HuH-7.5 (cell line): Measurements from ENCODE around the gene ATP8A2.

Source experiments
- DNase-seq: peaks from one replicate; pipeline ENCODE4 v3.0.0; 2011; ENCODE audit warnings: low spot score

Gene ATP8A2

DNA sequence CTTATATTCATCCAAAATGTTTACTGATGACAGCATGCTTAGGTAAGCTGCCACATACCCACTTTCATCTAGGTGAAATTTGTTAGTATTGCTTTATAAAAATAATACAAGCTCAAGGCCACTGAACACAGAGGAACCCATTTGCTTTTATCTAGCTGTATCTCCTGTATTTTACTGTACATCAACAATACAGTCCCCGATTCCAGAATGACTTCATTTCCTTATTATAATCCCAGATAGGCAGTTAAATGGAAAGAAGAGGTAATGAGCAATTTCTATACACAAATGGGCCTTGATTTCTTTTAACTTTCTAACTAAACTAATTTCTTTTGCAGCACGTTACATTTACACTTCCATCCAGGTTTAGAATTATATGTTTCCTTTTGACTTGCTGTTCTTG is 593.8 kb downstream of the ATP8A2 start:
- no peak for DNase-seq

DNA sequence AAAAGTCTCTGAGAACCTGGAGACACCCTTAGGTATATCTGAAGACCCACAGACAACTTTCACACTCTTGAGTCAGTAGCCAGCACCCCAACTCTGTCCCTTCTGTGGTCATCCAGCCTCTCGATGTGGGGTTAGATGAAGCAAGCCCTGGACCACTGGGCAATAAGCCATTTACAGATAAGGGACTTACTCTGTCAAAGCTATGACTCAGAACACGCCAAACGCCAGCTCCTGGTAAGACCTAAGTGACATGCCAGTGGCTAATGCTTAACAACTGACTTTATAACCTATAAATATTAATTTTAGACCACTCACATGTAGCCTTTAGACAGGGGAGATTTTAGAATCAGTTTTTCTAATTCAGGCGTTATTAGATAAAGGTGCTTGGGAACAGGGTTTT is 594.3 kb downstream of the ATP8A2 start:
- DNase-seq, result no peak

DNA sequence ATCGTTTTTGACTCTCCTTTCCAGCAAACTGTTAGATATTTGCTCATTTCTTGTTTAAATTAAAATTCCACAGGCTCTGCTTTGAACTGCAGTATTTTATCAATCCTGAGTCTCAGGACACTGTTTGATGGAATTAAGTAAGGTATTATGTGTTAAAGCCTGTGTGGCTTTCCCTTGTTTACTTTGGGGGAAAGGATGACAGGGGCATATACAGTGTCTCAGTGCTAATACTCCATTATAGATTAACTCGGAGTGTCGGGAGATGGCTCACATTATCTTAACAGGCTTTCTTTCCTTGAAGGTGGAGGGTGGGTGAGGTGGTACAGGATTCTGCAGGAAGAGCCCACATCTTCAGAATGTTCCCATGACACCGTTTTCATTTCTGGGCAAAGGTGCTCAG is 595.4 kb downstream of the ATP8A2 start:
- DNase-seq, result no peak

DNA sequence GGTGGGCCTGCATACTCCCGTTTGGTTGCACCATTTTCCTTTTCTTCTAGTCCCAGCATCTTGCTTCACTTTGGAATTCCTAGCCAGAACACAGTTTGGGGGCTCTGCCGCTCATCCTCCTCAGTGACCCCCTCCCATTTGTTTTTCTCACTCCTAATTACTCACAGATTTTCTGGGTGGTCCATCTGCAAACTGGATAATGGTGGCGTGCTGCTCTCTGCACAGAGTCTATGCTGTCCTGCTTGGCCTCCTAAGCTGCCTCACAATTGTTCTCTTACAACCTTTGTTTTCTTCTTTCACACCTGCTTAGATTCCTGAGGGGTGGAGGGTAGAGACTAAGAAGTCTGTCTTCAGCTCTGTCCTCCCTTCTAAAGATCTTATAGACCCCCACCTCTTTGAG is 599.3 kb downstream of the ATP8A2 start:
- DNase-seq, result no peak

DNA sequence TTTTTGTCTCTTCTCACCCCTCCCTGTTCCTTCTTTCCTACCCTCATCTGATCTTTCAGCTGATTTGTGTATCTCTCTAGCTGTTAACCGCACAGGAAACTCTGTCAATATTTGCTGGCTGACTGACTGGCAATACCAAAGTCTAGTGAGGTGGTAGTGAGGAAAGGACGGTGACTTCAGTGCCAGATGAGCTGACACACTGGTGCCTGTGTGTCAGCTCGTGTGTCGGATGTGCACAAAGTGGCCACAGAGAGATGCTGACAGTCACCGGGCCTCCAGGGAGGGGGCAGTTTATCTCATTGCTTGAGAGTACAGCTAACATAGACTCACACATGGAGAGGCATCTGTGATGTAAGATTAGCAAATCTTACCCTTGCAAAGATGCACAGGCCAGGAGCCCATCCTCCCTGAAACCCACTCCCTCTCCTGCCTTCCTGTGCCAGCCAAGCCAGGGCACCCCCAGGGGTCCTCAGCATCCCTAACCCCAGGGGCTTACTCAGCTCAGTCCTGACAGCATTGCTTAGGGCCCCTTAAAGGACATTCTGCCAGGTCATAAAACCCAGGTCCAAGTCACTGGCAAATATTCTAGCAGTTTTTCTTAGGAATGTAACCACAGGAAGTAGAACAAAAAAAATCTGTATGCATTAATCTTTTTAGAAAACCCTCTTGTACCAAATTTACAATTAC is 599.8 kb downstream of the ATP8A2 start:
- DNase-seq, result no peak

DNA sequence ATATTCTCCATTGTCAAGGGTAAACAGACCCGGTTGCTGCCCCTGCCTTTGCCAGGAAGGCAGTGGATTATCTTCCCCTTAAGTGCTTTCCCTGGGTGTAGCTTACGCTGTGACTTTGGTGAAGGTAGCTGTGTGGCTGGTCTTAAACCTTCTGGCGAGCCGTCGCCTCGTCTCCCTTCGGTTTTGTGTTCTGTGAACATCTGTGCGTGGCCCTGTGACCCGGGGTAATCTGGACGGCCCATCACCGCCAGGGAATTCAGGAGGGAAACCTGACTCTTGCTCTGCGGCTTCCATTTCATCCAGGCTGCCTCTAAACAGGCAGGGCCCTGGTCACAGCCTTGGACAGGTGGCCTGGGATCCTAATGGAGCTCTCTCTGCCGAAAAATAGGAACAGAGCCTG is 601.3 kb downstream of the ATP8A2 start:
- DNase-seq, result no peak

DNA sequence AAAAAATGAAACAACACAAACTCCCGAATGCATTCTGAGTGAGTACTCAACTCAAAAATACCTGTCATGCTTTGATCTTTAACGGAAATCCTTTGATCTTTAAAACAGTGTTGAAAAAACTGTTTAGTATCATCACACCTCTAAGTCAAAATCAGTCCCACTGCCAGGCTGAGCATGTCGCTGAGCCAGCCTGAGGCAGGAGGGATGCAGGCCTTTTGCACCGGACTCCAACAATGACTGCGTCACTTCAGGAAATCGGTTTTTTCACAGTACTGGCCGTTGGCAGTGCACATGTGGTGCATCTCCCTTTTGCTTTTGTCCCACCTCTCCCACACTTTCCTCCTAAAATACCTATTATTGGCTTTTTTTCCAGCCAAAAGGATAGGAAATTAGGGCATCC is 601.8 kb downstream of the ATP8A2 start:
- DNase-seq, result no peak

DNA sequence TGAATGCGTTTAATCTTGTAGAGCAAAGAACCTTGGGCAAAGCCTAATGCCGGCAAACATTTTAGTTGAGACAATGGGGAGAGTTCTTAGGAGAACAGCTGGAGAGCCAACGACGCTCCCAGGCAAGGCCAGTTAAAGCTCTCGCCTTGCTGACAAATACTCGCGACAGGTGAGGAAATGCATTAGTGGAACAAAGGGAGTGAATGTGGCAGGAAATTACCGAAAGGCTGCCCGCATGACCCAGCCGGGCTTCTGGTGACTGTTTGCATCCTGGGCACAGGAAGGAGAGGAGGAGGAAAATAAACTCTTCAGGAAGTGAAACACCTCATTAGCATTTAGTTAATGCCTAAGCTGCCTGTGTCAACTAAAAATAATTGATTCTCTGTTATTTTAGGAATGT is 605.4 kb downstream of the ATP8A2 start:
- no peak for DNase-seq

DNA sequence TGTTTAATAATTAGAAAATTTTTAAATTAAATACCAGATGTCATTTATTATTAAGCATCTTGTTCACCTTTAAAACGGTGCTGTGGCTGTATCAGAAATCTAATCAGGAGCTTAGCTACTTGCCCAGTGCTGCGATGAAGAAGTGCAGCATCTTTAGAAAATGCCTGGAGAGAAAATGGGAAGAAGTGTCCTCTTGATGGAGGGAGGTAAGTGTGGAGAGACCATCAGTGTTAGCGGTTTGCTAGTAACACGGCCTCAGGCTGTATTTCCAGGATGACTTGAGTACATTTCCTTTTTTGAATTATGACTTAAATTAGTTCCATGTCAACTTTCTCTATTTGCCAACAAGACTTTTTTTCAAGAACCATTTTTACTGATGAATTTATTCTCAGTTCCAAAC is 605.9 kb downstream of the ATP8A2 start:
- DNase-seq, result no peak

DNA sequence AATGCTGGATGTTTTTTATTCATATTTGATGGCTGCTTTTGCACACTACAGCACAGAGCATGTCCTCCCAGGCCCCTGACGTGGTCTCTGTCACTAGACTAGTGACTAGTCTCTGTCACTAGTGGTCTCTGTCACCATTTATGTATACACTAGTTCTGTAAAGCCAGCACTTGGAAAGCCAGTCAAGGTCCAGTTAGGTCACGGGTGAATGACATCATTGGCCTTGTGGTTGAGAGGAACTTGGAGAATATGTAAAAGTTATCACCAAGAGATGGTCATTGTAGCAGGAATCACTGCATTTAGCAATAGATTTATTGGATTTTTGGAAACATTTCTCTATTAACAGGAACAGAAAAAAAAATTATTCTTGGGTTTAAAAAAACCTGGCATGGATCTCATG is 607.2 kb downstream of the ATP8A2 start:
- no peak for DNase-seq

DNA sequence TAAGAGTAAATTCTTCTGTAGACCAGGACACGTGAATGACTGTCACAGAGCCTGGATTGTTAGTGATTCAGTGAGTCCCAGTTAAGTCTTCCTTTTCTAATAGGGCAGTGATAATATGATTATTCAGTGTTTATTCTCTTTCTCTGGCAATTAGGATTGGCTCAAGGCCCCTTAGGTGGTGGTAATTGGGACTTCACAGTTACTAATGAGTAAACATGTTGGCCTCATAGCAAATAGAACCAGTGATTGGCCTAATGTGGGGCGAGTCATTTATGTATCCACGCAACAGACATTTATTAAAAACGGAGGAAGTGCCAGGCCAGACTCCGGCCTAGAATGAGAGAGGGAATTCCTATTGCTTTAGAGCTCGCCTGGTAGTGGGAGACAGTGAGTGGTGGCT is 607.6 kb downstream of the ATP8A2 start:
- no peak for DNase-seq

DNA sequence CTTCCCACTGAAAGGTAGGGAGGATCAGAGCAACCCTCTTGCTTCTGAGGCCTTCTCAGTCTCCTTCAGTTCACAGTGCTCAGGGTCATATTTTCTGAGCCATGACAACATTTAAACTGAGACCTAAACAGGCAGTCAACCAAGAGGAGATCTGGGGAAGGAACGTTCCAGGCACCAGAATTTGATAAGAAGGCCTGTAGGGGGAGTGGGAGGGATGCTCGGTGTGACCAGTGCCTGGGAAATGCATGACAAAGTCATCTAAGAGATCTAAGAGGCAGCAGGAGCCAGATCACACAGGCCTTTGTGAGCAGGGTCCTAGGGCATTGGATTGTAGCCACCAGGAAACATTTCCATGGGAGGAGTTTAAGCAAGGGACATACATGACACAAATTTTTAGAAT is 608.5 kb downstream of the ATP8A2 start:
- DNase-seq, result no peak

DNA sequence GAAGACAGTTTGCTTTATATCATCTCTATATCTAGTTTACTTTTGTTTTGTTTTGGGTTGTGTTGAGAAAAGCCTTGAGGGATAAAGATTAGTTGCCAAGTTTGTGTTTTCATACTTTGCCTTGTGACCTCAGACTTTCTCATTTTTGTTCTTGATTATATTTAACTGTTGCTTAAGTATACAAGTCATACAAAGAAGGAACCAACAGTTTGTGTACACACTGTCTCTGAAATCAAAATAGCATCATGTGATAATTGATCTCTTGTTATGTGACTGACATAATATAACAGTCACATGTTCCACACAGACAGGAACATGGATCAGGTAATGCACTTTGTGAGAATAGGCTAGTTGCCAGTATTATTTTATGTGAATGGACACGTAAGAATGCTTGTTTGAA is 609.3 kb downstream of the ATP8A2 start:
- DNase-seq, result no peak

DNA sequence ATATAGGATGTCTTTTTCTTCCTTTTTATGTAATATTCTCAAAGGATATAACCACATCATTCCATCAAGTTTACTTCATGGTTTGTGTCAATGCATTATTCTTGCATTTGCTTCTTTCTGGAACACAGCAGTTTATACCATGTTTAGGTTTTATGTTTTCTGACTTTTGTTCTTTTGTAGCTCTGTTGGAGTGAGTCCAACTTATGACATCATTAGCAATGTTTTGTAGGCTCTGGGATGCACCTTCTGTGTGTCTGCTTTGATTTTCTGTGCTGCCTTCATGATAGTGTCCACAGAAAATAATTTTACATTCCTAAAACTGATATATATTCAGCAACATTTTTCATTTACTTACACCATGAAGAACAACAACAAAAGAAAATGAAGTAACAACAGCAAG is 611.1 kb downstream of the ATP8A2 start:
- no peak for DNase-seq

DNA sequence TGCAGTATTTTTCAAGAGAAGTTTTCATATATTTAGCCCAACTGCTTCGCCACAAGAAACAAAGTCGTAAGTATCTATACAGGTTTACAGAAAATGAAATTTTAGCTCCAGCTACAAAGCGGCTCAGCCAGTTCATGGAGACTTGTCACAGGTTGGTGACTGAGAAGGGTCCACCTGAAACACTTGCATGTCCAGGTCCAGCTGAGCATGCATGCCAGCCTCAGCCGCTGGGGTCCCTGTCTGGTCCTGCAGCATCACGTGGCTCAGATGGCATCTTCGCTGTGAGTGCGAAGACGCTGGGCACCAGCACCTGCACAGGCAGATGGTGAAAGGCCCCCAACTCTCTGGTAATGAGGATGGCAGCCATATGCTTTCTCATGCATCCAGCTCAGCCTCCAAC is 616.2 kb downstream of the ATP8A2 start:
- DNase-seq, result no peak

DNA sequence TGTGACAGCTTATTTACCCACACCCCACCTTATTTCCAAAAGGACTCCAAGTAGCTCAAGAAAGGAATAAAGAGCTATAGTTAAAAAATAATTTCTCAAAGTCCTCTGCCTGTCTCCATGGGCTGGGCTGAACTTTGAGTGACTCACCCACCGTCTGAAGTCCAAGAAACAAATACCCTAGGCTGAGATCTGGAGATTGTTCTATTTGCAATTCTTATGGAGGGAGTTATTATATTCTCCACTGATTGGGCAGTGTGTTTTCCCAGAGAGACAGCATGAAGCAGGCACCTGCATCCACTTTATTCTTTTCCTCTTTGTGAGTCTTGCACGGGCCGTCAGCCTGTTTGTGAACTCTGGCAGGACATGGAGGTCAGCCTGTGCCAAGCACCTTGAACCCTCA is 616.9 kb downstream of the ATP8A2 start:
- no peak for DNase-seq

DNA sequence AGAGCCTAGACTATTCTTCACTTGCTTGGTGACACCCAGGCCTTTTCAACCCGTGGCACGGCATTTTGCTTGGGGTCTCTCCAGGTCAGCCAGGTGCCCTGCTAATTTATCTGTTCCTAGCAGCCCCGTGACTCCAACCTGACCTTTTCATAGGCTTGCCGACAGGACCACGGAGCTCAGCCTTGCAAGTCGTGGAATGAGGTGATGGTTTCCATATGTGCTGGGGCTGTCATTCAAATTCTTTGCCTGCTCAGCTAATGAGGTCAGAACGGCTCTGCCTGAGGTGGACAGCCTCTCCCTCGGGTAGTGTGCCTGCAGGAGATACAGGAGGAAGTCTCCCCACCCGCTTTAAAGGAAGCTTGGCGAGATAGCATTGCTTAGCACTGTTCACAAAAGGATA is 619.0 kb downstream of the ATP8A2 start:
- DNase-seq, result no peak

DNA sequence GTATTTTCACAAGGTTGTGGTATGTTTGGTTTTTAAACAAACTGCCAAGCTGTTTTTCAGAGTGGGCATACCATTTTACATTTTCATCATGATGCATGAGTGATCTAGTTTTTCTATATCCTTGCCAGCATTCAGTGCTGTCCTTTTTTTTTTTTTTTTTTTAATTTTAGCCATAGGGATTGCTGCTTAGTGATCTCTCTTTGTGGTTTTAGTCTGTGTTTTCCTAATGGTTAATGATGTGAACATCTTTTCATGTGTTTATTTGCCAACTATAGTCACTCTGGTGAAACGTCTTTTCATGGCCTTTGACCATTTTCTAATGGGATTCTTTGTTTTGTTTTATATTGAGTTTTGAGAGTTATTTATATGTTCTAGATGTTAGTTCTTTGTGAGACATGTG is 620.3 kb downstream of the ATP8A2 start:
- no peak for DNase-seq

DNA sequence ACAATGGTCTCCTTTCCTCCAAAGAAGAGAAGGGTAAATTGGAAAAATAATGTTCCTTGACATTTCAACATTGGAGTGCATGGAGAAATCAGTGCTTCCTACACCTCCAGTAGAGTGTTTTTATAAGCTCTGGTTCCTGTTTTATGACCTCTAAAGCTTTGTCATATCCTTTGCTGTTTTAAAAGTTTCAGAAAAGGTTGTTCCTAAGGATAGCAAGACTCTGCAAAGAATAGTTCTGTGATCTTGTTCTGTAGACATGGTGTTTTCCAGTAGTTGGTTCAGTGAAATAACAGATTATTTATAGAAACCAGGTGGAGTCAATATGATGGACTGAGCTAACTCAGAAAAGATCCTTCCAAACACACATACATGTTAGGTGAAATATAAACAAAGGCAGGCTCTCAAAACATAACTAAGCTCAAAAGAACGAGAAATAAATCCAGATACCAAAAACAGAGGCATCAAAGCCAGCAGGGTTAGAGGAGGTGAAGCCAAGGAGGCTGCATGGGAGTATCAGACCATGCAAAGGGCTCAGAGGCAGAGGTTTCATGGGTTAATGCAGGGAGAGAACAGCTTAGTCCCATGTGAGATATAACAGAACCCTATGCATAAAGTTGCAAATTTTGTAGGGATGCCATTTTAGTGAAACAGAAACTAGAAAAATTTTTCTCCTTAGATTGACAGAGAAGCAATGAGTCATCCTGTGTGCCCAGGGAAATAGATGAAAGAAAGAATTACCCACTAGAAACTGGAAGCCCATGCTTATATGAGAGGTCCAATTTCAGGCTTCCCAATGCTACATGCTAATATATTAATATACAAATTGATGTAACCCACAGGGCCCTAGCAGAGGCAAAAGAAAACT is 635.7 kb downstream of the ATP8A2 start:
- DNase-seq, result no peak

DNA sequence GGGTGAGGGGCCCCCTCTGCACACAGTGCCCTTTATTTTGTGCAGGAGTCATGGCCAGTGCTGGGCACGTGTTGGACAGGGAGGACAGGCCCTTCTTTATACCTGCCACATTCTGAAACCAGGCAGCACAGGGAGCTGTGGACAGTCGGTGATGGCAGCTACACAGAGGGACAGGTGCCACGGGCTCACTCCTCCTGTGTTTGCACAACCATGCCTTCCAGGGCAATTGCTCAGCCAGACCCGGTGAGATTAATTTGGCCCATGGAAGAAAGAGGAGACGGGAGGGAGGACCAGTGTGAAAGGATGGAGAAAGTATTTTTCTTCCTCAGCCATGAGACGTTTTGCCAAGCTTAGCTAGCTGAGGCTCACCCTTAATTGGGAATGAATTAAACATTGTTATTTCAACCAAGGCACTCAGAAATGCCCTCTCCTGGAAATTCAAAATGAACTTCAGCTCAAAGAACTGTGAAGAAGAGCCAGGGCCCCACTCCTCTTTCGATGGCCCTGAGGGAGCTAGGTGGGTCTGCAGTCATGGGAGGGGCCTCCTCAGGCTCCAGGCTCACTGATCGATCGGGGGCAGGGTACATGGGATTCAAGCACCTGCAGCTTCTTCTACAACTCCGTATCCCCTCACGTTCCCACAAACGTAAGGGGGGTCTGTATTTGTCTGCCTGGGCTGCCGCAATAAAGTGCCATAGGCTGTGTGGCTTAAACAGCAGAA is 638.9 kb downstream of the ATP8A2 start:
- no peak for DNase-seq

DNA sequence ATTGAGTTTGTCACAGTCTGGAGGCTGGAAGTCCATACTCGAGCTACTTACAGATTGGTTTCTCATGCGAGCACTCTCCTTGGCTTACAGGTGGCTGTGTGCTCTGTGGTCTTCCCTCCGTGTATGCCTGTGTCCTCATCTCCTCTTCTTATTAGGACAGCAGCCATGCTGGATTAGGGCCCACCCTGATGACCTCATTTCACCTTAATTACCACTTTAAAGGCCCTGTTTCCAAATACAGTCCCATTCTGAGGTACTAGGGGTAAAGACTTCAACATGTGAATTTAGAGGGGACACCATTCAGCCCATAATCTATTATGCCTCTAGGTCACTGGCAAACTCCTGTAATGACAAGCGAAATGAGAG is 639.4 kb downstream of the ATP8A2 start:
- DNase-seq, result no peak

DNA sequence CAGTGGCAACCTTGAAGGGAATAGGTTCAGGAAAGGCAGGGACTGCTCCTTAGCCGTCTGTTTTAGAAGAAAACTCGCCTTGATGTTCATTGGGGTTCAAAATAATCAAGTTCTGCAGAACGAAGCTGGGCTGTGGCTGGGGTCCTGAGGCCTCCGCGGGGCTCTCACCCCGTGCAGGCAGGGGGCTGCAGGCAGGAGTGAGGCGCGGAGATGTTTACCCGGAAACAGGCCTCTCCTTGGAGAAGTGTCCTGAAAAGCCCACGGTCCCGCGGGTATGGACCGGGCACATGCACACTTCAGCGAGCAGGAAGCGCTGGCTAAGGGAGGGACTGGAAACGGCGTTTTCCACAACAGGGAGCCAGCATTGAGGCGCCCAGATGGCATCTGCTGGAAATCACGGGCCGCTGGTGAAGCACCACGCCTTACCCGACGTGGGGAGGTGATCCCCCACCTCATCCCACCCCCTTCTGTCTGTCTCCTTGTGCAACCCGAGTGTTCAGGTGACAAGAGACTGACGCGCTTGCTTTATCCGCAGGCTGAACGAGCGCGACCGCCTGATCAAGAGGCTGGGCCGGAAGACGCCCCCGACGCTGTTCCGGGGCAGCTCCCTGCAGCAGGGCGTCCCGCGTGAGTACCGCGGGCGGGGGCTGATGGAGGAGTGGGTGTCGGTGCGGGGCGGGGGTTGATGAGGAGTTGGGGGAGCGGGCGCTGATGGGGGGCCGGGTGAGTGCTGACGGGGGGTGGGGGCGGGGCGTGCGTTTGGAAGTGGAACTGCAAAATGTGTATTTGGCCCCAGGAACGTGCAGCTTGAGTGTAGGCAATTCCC is 640.4 kb downstream of the ATP8A2 start:
- no peak for DNase-seq
